ENCODE results near the gene SENP1. TPM values are rescaled to one million over a fixed set of nuclear protein-coding genes. Genes with fewer than 3 reads are reported as not detected.
"Not testable (repeated sequence)": the region's sequence is repeated elsewhere in the genome, so short reads cannot be mapped to it uniquely, and the experiment has no call there.

SENP1 gene
- total RNA-seq = 33.5 TPM

DNA sequence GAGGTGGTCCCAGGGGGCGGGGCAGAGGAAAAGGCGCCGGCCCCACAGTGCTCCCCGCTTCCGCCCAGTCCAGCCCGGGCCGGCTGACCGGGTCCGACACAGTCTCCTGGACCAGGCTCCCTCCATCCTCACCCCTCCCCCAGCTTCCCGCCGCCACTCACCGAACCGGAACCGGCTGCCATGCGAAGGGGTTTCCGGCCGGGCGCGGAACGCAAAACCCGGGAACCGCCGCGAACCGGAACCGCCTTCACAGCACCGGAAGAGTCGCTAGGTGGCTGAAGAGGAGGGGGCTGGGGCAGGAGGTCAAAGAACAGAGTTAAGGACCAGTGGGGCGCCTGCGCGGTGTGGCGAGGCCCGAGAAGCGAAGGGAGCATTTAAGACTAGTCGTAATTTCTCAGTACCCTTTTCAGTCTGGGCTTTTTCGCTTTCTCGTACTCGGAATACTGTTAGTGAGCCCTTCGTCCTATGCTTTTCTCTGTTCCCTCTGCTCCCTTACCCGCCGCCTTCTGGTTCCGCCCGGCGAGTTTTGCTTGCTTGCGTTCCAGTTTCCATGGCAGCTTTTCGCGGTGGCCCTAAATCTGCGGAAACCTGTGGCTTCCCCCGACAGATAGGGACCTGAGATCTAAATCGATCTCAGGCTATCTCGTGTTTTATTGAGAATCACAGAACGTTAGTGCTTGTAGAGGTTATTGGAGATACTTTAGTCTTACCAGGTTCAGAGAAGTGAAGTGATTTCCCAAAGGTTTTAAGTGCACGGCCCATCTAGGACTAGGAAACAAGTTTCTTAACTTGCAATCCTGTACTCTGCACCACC lies at the start of gene SENP1:
Gene SENP1, minus strand, starts transcription at position 213 of the 814 bp plus-strand sequence. CDS start 4,607 bp downstream, outside the sequence.
- DNase-seq = peak; percentile 89

DNA sequence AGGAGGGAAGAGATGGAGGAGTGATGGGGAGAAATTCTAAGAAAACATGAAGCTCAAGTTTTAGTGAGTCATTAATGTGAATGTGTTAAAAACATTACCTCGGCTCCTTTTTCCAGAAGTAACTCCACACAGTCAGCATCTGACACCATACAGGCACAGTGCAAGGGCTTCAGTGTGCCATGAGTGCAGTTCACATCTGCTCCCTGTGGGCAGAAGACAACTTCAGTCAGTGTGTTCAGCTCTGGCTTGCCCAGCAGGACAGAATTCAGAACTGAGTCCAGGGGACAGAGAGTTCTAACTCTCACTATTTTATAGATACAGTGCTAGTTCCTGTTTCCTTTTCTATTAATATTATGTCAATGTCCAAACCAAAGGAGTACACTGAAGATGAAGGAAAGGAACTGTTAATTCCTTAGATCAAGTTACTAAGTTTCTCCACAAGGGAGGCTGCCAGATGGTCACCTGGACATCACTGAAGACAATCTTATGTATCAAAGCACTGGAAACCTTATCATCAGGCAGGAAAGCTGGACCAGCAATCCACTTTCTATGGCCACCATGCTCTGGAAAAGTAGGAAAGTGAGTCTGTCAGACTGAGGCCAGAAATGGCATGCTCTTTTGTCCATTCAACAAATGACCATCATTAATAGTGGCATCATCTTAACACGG lies 45.4 kb upstream of the SENP1 start:
- no peak for DNase-seq

DNA sequence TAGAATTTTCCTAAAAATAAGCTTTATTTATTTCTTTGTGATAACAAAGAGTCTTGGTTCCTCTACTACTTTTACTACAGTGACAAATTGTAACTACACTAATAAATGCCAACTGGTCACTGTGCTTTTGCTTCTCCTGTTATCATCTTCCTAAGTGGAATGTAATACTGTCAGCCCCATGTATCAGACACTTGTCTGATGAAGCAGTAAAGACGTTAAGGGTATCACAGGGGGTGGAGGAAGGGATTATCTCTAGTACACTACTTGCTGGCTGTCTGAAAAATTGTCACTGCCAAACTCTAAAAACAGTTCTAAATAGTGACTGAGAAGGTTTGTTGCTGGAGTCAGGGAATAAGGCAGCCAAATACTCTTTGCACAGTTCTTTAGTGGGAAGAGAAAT lies 40.1 kb upstream of the SENP1 start:
- no peak for DNase-seq

DNA sequence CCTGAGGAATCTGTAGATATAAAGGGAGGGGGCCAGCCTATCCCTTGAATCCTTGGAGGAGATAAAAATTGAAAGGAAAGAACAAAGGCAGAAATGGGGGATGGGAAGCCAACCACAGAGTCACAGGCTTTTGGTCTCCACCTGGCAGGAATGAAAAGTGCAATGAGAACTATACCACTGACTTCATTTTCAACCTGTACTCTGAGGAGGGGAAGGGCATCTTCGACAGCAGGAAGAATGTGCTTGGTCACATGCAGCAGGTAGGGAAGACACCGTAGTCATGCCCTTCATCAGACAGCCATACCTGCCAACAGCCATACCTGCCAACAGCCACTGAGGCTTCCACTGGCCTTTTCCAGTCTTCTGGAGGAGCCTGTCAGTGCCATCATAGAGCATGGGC lies 38.0 kb upstream of the SENP1 start:
- no peak for DNase-seq

DNA sequence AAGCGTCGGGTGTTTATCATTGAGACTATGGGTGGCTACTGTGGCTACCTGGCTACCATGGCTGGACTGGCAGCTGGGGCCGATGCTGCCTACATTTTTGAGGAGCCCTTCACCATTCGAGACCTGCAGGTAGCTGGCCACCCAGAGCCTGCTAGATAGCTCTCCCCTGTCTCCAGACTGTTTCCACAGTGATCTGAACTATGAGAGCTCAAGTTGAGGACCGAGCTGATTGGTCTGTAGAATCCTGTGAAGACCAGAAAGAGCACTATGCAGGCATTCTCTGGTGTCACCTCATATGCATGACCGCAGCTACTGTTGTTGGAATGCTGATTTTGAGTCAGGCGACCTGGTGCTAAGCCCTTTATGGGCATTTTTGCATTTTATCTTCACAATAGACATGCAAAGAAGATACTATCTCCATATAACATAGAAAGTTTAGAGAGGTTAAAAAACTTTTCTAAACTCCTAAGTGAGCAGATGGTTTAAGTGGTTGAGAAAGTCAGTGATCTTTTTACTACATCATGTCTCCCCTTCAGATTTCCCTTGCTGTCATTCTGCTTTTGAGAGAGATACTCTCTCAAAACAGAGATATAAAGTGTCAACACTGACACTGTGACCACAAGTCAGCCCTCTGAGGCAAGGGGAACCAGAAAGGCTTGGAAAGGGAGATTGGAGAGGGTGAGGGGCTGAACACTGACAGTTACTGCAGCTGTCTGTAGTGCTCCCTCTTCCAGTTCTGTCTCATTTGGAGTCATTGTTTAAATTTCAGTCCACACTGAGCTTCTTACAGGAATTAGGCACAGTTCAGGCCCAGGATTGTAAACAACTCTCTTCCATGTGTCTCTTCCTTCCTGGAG lies 37.2 kb upstream of the SENP1 start:
- no peak for DNase-seq

DNA sequence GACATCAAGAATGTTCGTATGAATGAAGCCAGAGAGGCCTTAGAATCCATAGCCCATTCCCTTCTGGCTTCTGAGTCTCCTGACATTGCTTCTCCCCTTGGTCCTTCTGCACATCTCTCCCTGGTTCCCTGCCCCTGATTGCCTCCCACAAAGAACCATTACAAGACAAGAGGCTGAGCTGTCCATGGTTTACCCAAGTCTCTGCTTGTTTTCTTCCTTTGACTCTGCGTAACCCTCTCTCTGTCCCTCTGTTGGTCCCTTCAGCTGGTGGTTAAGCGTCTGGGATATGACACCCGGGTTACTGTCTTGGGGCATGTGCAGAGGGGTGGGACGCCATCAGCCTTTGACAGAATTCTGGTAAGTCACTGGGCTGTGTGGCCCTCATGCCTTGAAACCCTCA lies 29.1 kb upstream of the SENP1 start:
- no peak for DNase-seq

DNA sequence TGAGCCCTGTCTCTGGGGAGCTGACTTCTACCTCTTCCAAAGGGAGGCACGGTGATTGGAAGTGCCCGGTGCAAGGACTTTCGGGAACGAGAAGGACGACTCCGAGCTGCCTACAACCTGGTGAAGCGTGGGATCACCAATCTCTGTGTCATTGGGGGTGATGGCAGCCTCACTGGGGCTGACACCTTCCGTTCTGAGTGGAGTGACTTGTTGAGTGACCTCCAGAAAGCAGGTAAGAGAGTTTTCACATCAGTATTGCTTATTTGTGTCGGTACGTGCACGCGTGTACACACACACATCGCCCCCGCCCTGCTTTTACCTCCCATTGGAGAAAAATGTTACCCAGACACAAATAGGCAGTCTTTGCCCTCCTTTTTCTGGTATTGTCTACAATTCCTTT lies 26.9 kb upstream of the SENP1 start:
- no peak for DNase-seq

DNA sequence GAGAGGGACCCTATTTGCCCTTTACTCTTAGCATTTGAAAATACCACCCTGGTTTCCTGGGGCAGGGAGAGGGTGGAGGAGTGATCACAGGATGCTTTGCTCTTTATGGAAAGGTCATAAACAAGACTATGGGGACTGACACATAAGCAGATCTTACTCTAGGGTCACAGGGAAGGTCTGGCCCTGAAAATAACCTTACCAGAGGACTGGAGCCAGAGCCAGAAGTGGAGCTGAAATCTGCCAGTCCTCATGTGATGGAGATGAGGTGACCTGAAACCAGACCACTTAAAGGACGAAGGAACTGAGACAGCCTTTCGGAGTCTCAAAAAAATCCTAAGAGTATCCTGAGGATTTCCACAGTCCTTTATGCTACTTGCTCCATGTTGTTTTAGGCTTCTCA lies 25.6 kb upstream of the SENP1 start:
- no peak for DNase-seq

DNA sequence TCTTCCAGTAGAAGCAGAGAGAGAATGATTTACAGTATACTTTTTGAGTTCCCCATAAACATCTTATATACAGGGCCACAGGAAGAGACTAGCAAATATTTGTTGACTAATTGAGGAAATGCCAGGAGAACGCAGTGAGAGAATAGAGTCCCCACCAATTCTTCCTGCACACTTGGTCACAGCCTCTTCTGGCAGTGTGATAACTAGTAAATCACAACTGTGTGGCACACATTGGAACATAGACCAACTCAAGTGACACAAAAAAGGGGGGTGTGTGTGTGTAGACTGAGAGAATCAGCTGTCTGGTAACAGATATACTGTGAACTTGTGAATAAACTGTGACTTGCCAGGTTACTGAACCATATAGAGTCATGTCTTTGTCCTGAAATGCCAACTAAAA lies 23.5 kb upstream of the SENP1 start:
- no peak for DNase-seq

DNA sequence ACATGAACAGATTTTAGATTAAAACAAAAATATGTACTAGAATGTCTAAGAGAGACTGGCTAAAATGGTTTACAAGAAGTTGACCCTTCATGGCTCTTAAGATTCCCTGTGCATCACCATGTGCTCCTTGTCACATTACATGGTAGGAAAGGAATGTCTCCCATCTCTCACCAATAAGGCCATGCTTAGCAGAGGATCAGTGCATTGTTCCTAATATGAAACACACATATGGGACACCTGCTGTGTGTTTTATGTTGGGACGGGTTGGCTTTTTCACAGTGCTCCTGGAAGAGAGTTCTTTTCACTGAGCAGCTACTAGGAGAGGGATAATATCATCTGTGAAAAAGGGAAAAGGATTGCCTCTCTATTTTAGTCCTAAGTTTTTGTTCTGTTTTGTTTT lies 22.9 kb upstream of the SENP1 start:
- DNase-seq = no peak

DNA sequence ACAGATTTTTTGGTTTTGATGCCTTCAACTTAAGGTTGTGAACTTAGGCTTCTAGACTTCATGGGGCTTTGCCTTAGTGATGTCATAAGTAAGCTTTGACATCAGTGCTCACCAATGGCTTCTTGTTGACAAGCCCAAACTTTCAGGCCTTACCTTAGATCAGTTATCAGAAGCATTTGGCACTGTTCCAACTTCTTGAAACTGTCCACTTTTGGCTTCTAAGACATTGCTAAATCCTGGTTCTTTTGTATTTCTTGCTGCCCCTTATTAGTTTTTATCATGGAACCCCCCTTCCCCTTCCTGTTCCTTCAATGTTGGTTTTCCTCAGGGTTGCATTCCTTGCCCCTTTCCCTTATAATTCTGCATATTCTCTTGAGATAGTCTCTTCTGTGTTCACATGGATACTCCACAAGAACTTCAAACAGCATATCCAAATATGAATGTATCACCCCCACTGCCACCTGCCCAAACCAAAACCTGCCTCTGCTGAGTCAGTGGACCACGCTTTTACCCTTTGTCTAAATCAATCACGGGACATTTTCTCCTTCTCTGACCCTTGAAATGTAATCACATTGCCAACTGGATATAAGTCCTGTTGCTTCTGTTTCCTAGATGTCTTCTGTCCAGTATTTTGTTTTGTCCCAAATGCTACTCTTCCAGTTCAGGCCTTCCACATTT lies 21.2 kb upstream of the SENP1 start:
- no peak for DNase-seq

DNA sequence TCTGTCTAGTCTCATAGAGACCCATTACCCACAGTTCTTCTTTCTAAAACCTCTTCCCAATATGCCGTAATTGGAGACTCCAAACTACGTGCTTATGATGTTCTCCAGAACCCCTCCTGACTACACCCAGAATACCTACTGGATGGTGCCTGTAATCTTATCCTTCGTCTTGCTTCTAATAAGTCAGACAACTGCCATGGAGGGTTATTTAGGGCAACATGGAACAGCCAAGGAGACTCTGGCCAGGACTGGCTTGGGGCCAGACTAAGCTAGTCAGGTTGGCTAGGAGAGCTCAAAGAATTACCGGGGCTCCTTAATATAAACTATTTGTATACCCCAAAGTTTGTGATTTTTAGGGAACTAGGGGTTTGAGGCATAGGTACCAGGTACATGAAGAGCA lies 20.1 kb upstream of the SENP1 start:
- no peak for DNase-seq

DNA sequence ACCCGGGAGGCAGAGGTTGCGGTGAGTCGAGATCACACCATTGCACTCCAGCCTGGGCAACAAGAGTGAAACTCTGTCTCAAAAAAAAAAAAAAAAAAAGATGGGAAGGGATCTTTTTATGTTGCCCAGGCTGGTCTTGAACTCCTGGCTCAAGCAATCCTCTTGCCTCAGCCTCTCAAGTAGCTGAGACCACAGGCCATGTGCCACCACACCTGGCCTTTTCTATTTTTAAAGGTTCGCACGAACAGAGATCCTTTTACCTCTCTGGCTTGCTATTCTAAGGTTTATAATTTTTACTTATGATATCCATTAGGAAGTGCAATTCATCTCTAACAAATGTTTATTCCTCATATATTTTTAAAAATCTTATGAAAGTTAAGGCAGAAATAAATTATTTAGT lies 19.7 kb upstream of the SENP1 start:
- not testable (repeated sequence) for DNase-seq

DNA sequence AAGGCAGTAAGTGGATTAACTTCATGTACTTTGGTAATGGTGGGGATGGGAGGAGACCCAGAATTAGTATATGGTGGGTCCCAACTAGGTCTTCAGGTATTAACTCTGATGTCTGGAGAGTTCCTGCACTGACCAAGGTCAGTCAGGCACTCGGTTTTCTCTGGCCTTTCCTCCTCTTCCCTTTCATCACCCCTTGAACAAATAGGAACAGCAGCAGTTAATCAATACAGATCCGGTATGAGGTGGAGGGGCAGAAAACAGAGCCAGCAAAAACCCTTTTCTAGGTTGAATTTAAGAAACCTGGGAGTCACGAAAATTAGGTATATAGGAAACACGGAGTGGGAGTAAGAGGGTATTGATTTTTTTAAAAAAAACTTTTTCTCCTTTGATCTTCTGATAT lies 17.3 kb upstream of the SENP1 start:
- DNase-seq = no peak

DNA sequence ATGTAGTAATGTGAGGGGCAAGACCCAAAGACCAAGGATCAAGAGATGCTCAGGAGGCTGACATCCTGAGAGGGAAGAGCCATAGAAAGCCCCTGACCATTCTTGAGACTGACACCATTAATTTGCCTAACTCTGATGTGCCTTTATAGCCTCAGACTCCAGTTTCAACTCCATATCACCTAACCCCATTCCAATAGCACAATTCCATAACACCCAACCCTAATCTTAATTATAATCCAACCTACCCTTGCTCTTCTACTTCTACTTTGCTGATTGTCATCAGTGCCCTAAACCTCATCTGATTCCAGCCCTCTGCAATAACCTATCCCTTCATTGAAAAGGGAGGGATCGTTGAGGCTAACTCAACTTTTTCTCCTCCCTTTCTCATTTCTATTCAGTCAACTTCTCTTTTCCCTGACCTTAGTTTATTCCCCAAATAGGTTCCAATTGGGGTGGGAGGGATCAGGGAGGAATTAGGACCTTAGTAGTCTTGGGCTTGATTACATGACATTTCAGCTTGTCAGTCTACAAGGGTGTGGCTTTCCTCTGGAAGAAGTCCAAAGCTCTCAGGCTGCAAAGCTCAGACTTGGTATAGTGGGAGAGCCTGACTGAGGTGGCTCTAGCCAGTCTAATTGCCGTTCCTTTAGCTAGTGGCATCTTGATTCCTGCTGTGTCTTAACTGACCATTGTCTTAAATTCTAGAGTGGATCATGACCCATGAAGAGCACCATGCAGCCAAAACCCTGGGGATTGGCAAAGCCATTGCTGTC lies 16.4 kb upstream of the SENP1 start:
- DNase-seq = no peak

DNA sequence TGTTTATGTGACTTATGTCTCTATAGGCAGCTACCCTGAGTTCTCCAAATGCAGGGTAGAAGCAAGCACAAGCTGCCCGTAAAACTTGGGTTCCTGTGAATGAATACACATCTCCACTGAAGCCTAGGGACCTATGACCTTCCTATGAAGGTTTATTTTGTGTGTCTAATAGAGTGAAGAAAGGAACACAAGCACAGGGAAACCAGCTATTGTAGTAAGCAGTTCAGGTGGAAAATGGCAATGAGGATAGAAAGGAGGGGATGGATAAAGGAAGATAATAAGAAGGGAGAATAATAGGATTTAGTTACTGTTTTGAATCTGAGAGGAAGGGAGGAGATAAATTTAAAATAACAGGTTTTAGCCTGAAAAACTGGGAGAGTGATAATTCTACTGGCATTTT lies 15.6 kb upstream of the SENP1 start:
- DNase-seq = no peak

DNA sequence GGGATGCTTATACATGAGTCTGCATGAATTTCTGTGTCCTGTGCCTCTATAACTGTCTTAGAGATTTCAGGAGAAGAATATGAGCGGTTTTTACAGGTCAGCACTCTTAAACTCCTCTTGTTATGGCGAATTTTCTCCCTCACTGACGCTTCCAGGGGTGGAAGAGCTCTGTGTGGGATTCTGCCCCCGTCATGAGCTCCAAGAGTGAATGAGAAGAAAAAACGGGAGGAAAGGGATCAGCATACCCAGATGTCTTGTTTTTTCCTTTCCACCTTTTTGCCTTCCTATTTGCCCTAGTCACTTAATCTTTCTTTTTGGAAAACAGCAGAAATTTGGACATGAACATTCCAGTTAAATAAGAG lies 13.9 kb upstream of the SENP1 start:
- DNase-seq = no peak

DNA sequence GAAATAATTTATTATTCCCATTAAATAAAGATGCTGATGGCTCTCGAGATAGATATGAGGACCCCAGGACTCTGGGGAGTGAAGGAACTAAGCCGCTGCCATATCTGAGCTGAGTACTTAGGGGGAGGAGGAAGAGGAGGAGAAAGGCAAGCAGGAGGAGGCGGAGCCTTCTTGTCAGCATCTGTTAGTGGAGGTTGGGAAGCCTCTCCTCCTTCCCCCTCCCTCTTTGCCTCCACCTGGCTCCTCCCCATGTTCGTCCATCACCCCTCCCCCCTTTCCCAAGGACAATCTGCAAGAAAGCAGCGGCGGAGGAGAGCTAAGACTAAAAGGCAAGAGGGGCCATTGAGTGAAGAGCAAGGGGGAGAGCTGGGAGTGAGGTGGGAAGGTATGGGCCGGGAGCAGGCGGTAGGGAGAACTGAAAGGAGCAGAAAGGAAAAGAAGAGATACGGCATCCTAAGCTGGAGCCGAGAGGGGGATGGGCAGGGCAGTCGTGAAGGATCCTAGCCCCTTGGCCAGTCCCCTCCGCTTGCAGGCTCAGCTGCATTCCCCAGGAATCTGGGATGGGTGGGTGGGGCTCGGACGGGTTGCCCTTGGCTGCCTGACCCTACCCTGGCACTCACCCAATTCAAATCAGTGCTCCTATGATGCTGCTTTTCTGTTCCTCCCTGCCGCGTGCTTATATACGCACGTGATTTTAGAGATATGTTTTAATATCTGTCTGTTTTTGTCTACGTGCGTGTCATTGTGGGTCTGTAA lies 13.4 kb upstream of the SENP1 start, which contains the start of gene PFKM:
Gene PFKM, plus strand, starts transcription at position 287 of the 756 bp plus-strand sequence. CDS start 3,411 bp downstream, outside the sequence.
- peak; percentile 83 for DNase-seq

DNA sequence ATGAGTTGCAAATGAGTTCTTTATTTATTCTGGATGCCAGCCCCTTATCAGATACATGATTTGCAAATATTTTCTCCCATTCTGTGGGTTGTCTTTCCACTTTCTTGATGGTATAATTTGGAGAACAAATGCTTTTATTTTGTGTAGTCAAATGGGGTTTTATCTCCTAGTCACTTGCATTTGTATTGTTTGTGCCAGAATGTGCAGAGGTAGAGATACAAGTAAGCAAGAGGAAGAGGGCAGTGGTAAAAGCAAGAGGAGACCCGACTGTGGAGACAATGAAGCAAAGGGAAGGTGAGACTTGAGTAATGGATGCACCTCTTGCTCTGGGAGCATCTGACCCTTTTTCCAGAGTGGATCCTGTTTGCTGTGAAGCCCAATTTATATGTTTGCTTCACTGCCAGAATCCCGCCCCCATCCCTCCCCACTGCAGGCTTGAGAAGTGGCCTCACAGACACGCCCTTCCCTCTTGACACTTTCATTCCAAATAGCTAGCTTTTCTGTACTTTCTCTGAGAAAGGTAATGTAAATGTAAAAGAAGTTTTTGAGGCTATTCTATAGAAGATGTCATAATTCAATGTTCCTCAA lies 12.5 kb upstream of the SENP1 start:
- no peak for DNase-seq

DNA sequence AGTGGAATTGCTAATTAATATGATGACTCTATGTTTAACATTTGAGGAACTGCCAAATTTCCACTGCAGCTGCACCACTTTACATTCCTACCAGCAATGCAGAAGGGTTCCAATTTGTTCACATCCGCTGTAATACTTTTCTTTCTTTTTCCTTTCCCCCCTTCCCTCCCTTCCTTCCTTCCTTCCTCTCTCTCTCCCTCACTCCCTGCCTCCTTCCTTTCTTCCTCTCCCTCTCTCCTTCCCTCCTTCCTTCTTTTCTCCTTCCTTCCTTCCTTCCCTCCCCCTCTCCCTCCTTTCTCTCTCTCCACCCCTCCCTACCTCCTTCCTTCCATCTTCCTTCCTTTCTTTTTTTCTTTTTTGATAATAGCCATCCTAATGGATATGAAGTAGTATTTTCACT lies 10.1 kb upstream of the SENP1 start:
- no peak for DNase-seq
